Chondrocyte (in vitro differentiated cells): ENCODE data around the gene KIAA0319L. TPM values are rescaled to one million over a fixed set of nuclear protein-coding genes. Genes with fewer than 3 reads are reported as not detected.

Experiments used
- DNase-seq: peaks from one replicate; pipeline ENCODE4 v3.0.0; 2021; ENCODE audit warnings: mixed read lengths, low spot score
- H3K27ac Mint-ChIP-seq: one replicate; pipeline ENCODE4 v1.8.0; 2021; ENCODE audit warnings: mild to moderate bottlenecking, moderate library complexity, mixed read lengths; ENCODE audit not compliant: unreplicated experiment
- H3K27me3 Mint-ChIP-seq: 2 replicates; pipeline ENCODE4 v1.8.0; 2021; ENCODE audit warnings: low read depth, mixed read lengths
- H3K36me3 Mint-ChIP-seq: 2 replicates; pipeline ENCODE4 v1.8.0; 2021; ENCODE audit warnings: low read depth, mixed read lengths
- H3K4me1 Mint-ChIP-seq: 2 replicates; pipeline ENCODE4 v1.8.0; 2021; ENCODE audit warnings: low read depth, mild to moderate bottlenecking, mixed read lengths
- H3K4me3 Mint-ChIP-seq: one replicate; pipeline ENCODE4 v1.8.0; 2021; ENCODE audit warnings: mild to moderate bottlenecking, moderate library complexity, mixed read lengths; ENCODE audit not compliant: unreplicated experiment
- H3K9me3 Mint-ChIP-seq: 2 replicates; pipeline ENCODE4 v1.8.0; 2021; ENCODE audit warnings: low read depth, mixed read lengths
- total RNA-seq: library from RNA; stranded (reverse); gene quantifications from 3 replicates; pipeline ENCODE4 v1.2.1, GENCODE V29; 2021
- TF ChIP-seq, protein P1 (sequence below): fragments of 200-600 bp; sonication (generic); IDR thresholded peaks from 2 replicates; pipeline ENCODE4 v1.5.0; 2021; ENCODE audit warnings: antibody characterized with exemption, mild to moderate bottlenecking, moderate library complexity

KIAA0319L gene
- total RNA-seq, 1 donor from 2014 or later: 28.7 TPM

DNA sequence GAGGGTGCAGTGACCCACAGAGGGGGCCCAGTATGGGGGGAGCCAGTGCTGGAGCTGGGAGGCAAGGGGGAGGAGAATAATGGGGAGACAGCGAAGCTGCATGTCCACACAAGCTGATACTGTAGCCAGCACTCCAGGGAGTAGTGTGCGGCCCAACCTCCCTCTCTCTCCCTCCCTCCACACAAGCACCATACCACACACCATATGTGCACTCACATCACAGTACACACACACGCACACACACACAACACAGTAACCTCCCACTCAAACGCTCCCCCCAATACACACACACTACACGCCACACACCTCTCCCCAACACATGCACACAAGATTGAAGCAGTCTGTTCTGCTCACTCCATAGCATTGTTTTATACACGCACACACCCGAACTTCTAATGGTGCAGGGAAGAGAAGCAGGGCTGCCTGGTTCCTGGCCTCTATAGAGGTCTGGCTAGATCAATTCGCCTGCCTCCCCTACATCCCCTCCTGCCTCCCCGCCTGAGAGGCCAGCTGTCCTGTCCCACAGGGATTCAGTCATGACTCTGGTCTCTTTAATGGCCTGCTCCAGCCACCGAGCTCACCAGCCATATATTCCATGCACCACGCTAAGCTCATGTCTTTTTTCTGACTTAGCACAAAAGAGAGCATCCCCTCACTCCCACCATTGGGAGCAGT lies 4.2 kb upstream of the KIAA0319L start:
- Mint-ChIP-seq H3K27me3 (no peaks in the 10 kb centered on the region), H3K4me1 (peaks cover 27% of the 10 kb centered on the region), H3K36me3 (peaks cover 10% of the 10 kb centered on the region), H3K9me3 (no peaks in the 10 kb centered on the region), H3K4me3 (no peak overlapping the region), H3K27ac (peak overlapping the region; percentile 45)
- DNase-seq: no peak
- TF ChIP-seq, protein P1, sequence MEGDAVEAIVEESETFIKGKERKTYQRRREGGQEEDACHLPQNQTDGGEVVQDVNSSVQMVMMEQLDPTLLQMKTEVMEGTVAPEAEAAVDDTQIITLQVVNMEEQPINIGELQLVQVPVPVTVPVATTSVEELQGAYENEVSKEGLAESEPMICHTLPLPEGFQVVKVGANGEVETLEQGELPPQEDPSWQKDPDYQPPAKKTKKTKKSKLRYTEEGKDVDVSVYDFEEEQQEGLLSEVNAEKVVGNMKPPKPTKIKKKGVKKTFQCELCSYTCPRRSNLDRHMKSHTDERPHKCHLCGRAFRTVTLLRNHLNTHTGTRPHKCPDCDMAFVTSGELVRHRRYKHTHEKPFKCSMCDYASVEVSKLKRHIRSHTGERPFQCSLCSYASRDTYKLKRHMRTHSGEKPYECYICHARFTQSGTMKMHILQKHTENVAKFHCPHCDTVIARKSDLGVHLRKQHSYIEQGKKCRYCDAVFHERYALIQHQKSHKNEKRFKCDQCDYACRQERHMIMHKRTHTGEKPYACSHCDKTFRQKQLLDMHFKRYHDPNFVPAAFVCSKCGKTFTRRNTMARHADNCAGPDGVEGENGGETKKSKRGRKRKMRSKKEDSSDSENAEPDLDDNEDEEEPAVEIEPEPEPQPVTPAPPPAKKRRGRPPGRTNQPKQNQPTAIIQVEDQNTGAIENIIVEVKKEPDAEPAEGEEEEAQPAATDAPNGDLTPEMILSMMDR: no peak

DNA sequence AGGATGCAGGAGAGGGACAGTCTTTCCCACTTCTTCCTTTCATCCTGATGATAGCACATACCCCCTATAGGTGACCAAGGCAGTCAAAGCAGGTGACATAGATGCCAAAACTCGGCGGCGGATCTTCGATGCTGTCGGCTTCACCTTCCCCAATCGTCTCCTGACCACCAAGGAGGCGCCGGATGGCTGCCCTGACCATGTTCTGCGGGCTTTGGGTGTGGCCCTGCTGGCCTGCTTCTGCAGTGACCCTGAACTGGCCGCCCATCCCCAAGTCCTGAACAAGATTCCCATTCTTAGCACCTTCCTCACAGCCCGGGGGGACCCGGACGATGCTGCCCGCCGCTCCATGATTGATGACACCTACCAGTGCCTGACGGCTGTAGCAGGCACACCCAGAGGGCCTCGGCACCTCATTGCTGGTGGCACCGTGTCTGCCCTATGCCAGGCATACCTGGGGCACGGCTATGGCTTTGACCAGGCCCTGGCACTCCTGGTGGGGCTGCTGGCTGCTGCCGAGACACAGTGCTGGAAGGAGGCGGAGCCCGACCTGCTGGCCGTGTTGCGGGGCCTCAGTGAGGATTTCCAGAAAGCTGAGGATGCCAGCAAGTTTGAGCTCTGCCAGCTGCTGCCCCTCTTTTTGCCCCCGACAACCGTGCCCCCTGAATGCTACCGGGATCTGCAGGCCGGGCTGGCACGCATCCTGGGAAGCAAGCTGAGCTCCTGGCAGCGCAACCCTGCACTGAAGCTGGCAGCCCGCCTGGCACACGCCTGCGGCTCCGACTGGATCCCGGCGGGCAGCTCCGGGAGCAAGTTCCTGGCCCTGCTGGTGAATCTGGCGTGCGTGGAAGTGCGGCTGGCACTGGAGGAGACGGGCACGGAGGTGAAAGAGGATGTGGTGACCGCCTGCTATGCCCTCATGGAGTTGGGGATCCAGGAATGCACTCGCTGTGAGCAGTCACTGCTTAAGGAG lies 3.3 kb upstream of the KIAA0319L start:
- no peaks in the 10 kb centered on the region for H3K27me3 Mint-ChIP-seq
- TF ChIP-seq, protein P1: no peak
- H3K4me1 Mint-ChIP-seq: peaks cover 36% of the 10 kb centered on the region
- no peak overlapping the region for H3K27ac Mint-ChIP-seq
- H3K36me3 Mint-ChIP-seq: peaks cover 10% of the 10 kb centered on the region
- H3K4me3 Mint-ChIP-seq: no peak overlapping the region
- DNase-seq: no peak
- H3K9me3 Mint-ChIP-seq: no peaks in the 10 kb centered on the region

GRCh38 chr1:35559317-35559944 lies 2.2 kb upstream of the KIAA0319L start:
- peak overlapping the region; percentile 71 for H3K27ac Mint-ChIP-seq
- H3K27me3 Mint-ChIP-seq: no peaks in the 10 kb centered on the region
- no peak overlapping the region for H3K4me3 Mint-ChIP-seq
- H3K4me1 Mint-ChIP-seq: peaks cover 47% of the 10 kb centered on the region
- TF ChIP-seq, protein P1: no peak
- no peaks in the 10 kb centered on the region for H3K9me3 Mint-ChIP-seq
- peaks cover 6% of the 10 kb centered on the region for H3K36me3 Mint-ChIP-seq
- DNase-seq: no peak

- Mint-ChIP-seq H3K9me3 (no peaks in the 10 kb centered on the region), H3K27ac (peak overlapping the region; percentile 90), H3K27me3 (no peaks in the 10 kb centered on the region), H3K36me3 (peaks cover 6% of the 10 kb centered on the region), H3K4me1 (peaks cover 50% of the 10 kb centered on the region), H3K4me3 (peak overlapping the region; percentile 97)
- TF ChIP-seq, protein P1: peak; percentile 25
- DNase-seq: no peak
Observed at GRCh38 chr1:35558374-35559316, 1.4 kb upstream of the KIAA0319L start.
